ENCODE measurements around the gene SMG6.

GRCh38 chr17:2029911-2030778 is 273.4 kb downstream of the SMG6 start, which contains the start of gene DPH1:
- no peak for TF ChIP-seq CTCF (IDR thresholded peaks at IDR 0.05)
- TF ChIP-seq POLR2A (IDR thresholded peaks at IDR 0.05) = peak in 1 of 2 donors; percentile 65

Data from heart left ventricle (tissue), 13 donors.